HL-60/S4 treated with phorbol 12-myristate 13-acetate at 8.2 ng/mL for 4 days and 3 days (cell line): ENCODE results near the gene APOL2.
"Not testable (repeated sequence)": the region's sequence is repeated elsewhere in the genome, so short reads cannot be mapped to it uniquely, and the experiment has no call there.

Experiments
- in situ Hi-C: fragments of 300-500 bp; cut with MboI; formaldehyde crosslinking; loops from 2 replicates; pipeline ENCODE4 v1.15.0; 2022; ENCODE audit warnings: low sequenced_read_pairs

Gene APOL2

DNA sequence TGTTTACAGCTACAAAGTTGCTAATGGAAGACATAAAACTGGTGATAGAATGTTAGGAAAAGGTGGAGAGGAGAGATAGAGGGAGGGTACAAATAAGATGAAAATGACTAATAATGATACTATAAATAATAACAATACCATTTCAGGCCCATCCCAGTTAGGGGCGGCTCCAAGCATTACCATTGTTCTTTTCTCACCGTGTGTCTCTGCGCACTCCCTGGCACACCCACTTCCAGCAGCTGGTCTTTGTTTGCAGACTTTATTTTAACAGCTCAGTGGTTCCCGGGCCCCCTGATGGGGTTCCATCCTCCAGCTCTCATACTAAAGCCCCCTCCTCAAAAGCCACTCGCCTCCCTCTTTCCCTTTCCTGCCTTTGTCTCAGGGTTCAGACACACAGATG, 38.3 kb downstream of the APOL2 start:
- in situ Hi-C loops = not testable (repeated sequence)

- in situ Hi-C loops = no loop called here
Observed at GRCh38 chr22:36199001-36199551, 40.3 kb downstream of the APOL2 start.

DNA sequence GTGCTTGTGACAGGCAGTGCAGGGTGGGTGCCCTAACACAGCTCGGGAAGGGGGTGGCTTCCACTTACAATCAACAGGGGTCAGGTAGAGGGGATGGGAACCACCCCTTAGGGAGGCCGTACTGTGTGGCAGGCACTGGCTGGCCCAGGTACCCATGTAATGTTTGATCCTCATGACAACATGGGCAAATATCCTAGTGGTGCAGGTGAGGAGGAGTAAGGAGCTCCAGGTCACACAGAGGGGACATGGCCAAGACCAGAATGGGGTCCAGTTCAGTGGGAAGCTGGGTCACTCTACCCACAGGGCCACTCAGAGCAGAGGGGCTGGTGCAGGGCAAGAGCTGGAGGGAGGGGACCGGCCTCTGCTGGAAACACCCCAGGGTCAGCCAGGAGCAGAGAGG, 40.8 kb downstream of the APOL2 start:
- in situ Hi-C loops = no loop called here

- in situ Hi-C loops = no loop called here
Observed at GRCh38 chr22:36197514-36198146, 41.7 kb downstream of the APOL2 start.

GRCh38 chr22:36197065-36197440, 42.3 kb downstream of the APOL2 start:
- in situ Hi-C loops = no loop called here

DNA sequence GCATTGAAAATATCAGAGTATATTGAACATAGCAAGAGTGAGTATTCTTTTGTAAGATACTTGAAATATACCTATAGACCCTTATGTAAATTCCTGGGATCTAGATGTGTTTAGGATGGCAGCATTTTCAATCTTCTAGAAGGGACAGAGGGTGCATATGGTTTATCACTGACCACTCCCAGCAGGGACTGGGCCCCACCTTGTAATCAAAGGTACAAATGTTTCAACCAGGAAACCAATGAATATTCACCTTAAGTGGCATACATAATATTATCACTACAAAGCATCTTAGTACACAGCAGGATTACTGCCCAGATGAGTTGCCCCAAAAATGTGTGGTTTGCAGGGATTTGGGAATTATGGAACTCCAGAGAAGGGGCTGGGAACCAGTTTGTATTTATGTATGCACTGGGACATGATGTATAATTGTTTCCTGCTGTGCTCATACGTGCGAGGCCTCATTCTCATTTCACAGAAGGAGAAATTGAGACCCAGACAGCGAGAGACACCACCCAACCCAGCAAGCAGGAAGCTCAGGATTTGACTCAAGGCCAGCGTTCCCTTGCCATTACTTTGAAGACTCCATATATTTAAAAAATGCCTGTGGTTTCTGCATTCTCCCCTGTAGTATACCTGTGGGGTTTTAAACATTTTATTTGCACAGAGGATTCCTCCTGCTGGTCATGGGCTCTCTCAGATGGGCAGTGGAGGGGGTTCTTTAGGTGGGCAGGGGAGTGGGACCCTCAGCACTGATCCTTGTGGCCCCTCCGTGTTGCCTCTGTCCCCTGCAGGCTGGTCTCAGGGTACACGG, 42.9 kb downstream of the APOL2 start:
- in situ Hi-C loops = no loop called here

GRCh38 chr22:36194971-36195370, 44.4 kb downstream of the APOL2 start:
- in situ Hi-C loops = no loop called here

DNA sequence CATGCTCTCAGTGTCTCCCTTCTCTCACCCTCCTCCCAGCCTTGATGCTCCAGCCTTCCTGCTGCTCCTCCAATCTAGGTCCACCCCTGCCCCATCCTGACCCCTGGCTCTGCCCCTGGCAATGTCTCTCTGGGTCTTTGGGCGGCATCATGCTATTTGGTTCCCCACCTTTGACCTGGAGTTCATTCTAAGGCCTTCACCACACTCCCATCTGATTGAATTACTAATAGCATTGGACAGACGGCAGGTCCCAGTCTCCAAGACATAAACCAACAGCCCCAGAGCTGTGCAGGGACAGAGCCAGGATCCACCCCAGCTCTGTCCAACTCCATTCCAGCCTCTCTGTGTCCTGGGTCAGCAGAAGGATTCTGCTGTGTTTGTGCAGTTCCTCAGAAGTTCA, 44.9 kb downstream of the APOL2 start:
- in situ Hi-C loops = no loop called here

DNA sequence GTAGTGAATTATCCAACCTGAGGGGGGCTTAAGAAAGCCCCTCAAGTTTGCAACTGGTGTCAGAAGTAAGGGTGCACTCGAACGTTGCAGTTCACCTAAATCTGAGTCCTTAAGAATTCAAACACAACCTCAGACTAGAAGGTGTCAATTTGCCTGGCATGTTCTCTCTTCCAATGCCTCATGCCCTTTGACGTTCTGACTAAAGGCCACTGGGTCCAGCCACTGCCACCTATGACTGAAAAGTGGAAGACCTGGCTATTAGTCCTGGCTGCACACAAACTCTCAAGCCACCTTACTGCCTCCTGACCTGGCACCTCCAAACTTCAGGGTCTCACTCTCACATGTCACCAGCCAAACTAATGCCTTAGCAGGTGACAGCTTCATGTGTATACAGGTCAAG, 45.8 kb downstream of the APOL2 start:
- in situ Hi-C loops = no loop called here

DNA sequence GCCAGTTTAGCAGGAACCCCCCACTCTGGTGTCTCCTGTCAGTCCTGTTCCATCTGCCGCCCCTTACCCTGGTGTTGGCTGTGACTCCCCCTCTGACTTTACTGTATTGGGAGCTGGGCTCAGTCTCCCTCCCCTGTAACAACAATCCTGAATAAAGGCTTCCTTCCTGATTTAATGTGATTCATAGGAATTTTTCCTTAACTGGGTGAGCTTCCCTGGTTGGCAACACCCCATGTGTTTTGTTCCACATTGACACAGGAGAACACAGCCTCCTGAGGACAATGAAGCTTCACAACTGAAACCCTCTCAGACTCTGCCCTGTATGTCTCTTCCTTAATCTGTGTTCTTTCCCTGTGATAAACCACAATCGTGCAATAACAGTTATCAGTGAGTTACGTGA, 46.2 kb downstream of the APOL2 start:
- in situ Hi-C loops = no loop called here

GRCh38 chr22:36192542-36192941, 46.8 kb downstream of the APOL2 start:
- in situ Hi-C loops = no loop called here

- in situ Hi-C loops = no loop called here
Observed at GRCh38 chr22:36191106-36191836, 48.1 kb downstream of the APOL2 start.

DNA sequence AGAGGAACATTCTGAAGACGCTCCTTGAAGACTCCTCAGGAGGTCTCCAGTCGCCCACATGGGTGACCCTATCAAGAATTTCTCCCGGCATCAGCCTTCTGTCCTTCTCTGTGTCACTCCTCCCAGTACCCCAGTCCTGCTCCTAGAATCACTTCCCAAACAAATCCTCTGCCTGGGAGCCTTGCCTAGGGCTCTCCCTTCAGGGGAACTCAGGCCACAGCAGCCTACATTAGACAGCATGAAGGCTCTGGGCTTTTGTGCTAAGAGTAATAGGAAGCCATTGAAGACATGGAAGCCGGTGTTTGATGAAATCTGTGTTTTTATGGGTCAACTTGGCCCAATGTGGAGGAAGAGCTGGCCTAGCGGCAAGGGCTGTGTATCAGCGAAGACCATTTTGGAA, 51.5 kb downstream of the APOL2 start:
- in situ Hi-C loops = not testable (repeated sequence)

- in situ Hi-C loops = no loop called here
Observed at GRCh38 chr22:36185828-36186624, 53.3 kb downstream of the APOL2 start.

DNA sequence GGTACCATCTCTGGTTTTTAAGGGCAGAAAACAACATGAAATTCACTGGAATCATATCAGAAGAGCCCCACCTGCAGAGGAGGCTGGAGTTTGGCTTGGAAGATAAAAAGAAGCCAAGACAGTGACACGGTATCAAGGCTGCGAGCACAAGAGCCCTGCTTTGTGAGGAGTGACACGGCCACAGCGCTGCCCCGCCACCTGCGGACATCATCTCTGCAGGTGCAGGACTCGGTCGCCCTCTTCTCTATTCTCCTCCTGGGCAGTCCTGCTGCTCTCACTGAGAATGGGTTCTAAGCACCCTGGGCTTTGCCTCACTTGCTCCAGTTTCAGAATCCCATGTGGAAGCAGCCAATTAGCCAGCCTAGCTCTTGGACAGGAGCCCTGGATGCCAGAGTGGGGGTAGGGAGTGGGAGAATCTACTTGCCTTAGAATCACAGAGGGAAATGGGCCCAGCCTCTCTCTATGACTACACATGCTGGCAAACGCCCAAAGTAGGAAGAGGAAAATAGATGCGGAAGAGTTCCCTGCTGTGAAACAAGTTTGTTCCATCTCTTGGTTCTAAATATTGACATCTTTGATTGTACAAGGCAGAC, 54.8 kb downstream of the APOL2 start:
- in situ Hi-C loops = no loop called here

- in situ Hi-C loops = no loop called here
Observed at GRCh38 chr22:36183446-36183845, 55.9 kb downstream of the APOL2 start.

DNA sequence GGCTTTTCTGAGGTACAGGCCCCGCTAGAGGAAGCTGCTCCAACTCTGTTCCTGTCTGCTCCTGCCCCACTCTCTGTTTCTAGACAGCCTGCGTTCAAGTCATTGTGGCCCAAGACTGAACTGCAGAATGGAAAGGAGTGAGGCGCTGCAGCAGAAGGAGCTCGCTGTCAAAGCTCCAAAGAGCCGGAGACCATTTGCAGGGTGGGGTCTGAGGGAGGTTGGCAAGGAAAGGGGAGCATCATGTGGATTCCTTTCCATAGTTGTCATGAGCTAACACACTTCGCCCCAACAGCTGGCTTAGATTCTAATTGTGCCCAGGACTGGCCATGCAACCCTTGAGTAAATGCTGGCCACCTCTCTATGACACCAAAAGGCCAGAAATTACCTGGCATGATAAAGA, 56.5 kb downstream of the APOL2 start:
- in situ Hi-C loops = no loop called here

DNA sequence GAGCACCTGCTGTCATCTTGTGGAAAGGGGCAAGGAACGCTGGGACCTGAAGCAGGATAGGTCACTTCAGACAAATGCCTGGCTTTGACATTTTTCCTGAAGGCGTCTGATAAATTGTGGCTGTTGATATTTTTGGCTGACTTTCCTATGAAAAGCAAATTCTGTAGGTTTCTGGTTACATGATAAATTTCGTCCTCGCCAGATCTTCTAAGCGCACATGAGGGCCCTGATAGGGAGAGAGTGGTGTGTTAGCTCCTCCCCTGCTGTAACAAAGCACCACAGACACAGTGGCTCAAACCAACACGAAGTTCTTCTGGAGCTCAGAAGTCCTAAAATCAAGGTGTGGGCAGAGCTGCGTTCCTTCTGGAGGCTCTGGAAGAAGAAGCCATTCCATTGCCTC, 57.3 kb downstream of the APOL2 start:
- in situ Hi-C loops = no loop called here

- in situ Hi-C loops = no loop called here
Observed at GRCh38 chr22:36180928-36181327, 58.4 kb downstream of the APOL2 start.

GRCh38 chr22:36180038-36180880, 59.1 kb downstream of the APOL2 start:
- in situ Hi-C loops = no loop called here
